Motor neuron (in vitro differentiated cells): Measurements from ENCODE around the gene RNASEH1. TPM values are rescaled to one million over a fixed set of nuclear protein-coding genes. Genes with fewer than 3 reads are reported as not detected.

ENCODE experiments used
- ATAC-seq, 8 experiments: fragments of 200-7000 bp; cut with Tn5 transposase; replicated peaks in 6 of 8; 2 replicates each; pipeline ENCODE4 v1.8.0; 2021; ENCODE audit warnings: mild to moderate bottlenecking in 8 of 8, moderate library complexity in 8 of 8
- H3K27ac ChIP-seq, 2 donors: fragments of 250-450 bp; sonication (Bioruptor Pico); 2 replicates each; pipeline ENCODE4 v1.9.0; 2021; ENCODE audit warnings: antibody characterized with exemption in 2 of 2, mild to moderate bottlenecking in 2 of 2, moderate library complexity in 1 of 2
- H3K4me1 ChIP-seq, 2 donors: fragments of 250-450 bp; sonication (Bioruptor Pico); replicated peaks in 1 of 2; 2 replicates each; pipeline ENCODE4 v1.6.1; 2021; ENCODE audit warnings: antibody characterized with exemption in 2 of 2, mild to moderate bottlenecking in 2 of 2, moderate library complexity in 1 of 2
- H3K4me3 ChIP-seq, 5 donors: fragments of 250-450 bp; sonication (Bioruptor Pico); 2 replicates each; pipeline ENCODE4 v1.9.0; 2021; ENCODE audit warnings: antibody characterized with exemption in 5 of 5, mild to moderate bottlenecking in 5 of 5, moderate library complexity in 4 of 5
- WGBS, 10 experiments: fragments of 450-650 bp; shearing (Covaris generic); methylation state at CpG; one replicate each; pipeline ENCODE4 v1.0.0; 2022; 5-methylcytosine and 5-hydroxymethylcytosine counted together
- in situ Hi-C, 9 experiments: fragments of 400-800 bp; cut with MboI; loops; one replicate each; pipeline ENCODE4 v1.15.0; 2021; ENCODE audit warnings: low sequenced_read_pairs in 9 of 9, low pct_unique_long_range_greater_than_20kb in 2 of 9; ENCODE audit not compliant: unreplicated experiment in 9 of 9
- total RNA-seq, 8 experiments: library from RNA; unstranded; fragments of 300-600 nt; gene quantifications; 2 replicates each; pipeline versions ENCODE4 v1.2.3 to v1.2.4, GENCODE V29; 2022

RNASEH1 gene
- total RNA-seq, result 10 to 100 TPM; 16.0 to 47.2 (median 24.6) TPM

GRCh38 chr2:3558205-3559014, at the start of gene RNASEH1:
Gene RNASEH1 (minus strand): TSS chr2:3558333. CDS start chr2:3558260, 73 bp downstream.
- Histone ChIP-seq H3K4me1 (peaks cover 5 to 10% of the 10 kb centered on the region in 2 donors), H3K4me3 (peak within 1 kb of the TSS; percentile 68 to 98 (median 96)), H3K27ac (peak within 1 kb of the TSS; percentile 85 to 93)
- peak; percentile 89 to 99 (median 98) for ATAC-seq
- WGBS, 10 experiments, result 0 to 6% (median 3%) methylated on average over 3 to 12 of the region's 67 CpGs; no CpG with 5 or more reads in 7 of the 10 experiments
- in situ Hi-C loops, result no loop called here

DNA sequence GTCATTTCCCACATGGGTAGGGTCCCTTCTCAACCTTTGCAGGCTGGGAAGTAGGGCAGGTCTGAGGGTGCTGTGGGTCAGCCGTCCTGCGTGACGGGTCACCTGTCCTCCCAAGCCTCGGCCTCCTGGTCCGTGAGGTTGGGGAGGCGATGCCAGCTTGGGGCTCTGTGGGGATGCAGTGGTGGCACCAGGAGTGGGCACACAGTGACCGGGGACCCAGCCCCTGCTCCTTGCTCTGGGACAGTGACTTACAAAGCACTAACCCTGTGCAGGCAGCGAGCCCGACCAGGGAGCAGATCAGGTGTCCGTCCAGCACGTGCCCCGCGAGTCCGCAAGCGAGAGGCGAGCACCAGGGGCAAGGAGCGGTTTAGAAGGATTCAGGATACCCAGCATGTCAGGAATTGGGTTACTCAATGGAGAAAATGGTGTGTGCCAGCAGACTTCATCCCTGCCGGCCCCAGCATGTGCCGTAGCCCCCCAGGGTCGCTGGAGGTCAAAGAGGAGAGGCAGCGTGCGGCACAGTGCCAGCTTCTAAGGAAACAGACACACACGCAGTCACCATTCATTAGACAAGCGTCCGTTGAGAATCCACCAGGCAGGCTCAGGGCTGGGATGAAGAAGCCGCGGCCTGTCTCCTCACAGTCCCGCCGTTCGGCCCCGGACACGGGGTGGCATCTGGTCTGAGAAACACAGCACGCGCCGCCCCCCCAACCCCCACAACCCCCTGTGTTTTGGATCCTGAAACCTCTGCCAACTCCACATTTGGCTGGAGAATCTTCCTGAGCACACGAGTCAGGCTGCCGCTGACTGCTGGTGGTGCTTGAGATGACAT, 48.5 kb upstream of the RNASEH1 start:
- ATAC-seq, result no peak
- in situ Hi-C loops, result no loop called here
- 60 to 88% (median 83%) methylated on average over 1 to 5 of the region's 37 CpGs; no CpG with 5 or more reads in 7 of the 10 experiments for WGBS, 10 experiments
- Histone ChIP-seq H3K4me1 (peaks cover 17 to 34% of the 10 kb centered on the region in 2 donors), H3K4me3 (no peak overlapping the region), H3K27ac (peak overlapping the region in 1 of 2 donors; percentile 67)

DNA sequence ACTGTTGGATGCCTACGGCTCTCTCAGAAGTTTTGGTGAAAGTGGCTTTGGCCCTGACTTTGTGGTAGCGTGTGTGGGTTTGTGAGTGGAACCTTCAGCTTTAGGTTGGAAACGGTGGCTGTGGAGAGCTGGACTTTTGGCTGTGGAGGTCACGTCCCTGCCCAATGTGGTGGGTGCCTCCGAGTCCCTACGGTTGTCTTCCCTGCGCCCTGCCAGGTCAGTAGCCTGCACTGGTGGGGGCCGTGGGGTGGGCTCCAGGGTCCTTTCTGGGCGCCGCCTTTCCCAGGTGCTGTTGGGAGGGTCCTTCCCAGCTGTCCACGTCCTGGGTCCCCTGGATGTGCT, 47.9 kb upstream of the RNASEH1 start:
- peak in 3 of 8 experiments; percentile 2 to 9 (median 2) for ATAC-seq
- 73 to 100% (median 83%) methylated on average over 1 to 6 of the region's 11 CpGs; no CpG with 5 or more reads in 4 of the 10 experiments for WGBS, 10 experiments
- Histone ChIP-seq H3K27ac (peak overlapping the region in 1 of 2 donors; percentile 67), H3K4me1 (peaks cover 11 to 28% of the 10 kb centered on the region in 2 donors), H3K4me3 (no peak overlapping the region)
- in situ Hi-C loops, result no loop called here

- Histone ChIP-seq H3K4me1 (peaks cover 8 to 20% of the 10 kb centered on the region in 2 donors), H3K4me3 (peak overlapping the region in 1 of 5 donors; percentile 23), H3K27ac (peak overlapping the region in 1 of 2 donors; percentile 70)
- 43 to 100% (median 75%) methylated on average over 1 to 8 of the region's 44 CpGs; no CpG with 5 or more reads in 2 of the 10 experiments for WGBS, 10 experiments
- peak in 6 of 8 experiments; percentile 31 to 84 (median 78) for ATAC-seq
- in situ Hi-C loops, result no loop called here
Measured at GRCh38 chr2:3604991-3605961, 47.1 kb upstream of the RNASEH1 start.

DNA sequence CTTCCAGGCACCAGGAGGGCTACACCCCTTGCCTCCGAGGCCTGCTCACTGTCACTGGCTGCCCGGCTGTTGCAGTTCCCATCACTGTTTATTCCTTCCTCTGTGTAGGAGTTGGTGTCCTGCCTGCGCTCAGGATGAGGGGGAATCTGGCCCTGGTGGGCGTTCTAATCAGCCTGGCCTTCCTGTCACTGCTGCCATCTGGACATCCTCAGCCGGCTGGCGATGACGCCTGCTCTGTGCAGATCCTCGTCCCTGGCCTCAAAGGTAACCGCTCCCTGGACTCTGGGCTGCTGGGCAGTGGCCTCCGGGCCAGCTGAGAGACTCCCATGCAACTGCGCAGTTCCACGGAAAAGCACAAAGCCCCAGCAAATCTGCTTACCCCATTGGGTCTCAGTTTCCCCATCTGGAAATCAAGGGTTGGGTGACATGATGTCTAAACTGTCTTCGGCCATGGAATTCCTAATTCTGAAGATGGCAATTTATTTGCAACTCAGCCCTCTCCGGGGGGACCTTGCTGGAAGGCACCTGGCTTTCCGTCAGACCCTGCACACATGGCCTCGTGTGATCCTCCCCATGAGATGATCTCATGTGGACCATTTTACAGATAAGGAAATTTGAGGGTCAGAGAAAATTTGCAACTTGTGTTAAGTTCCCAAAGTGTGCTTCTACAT, 46.2 kb upstream of the RNASEH1 start:
- WGBS, 10 experiments, result 50 to 100% (median 89%) methylated on average over 1 to 12 of the region's 16 CpGs; no CpG with 5 or more reads in 3 of the 10 experiments
- Histone ChIP-seq H3K27ac (peak overlapping the region in 1 of 2 donors; percentile 70), H3K4me3 (no peak overlapping the region), H3K4me1 (peaks cover 8 to 20% of the 10 kb centered on the region in 2 donors)
- in situ Hi-C loops, result no loop called here
- ATAC-seq, result no peak

- 87 to 100% (median 97%) methylated on average over 1 to 10 of the region's 19 CpGs; no CpG with 5 or more reads in 6 of the 10 experiments for WGBS, 10 experiments
Measured at GRCh38 chr2:3603536-3604206, 45.5 kb upstream of the RNASEH1 start.

GRCh38 chr2:3602553-3603339, 44.6 kb upstream of the RNASEH1 start:
- in situ Hi-C loops, result no loop called here
- Histone ChIP-seq H3K4me1 (peaks cover 8 to 20% of the 10 kb centered on the region in 2 donors), H3K27ac (no peak overlapping the region), H3K4me3 (no peak overlapping the region)
- 8 to 83% (median 70%) methylated on average over 2 to 10 of the region's 25 CpGs; no CpG with 5 or more reads in 1 of the 10 experiments for WGBS, 10 experiments
- no peak for ATAC-seq

More at GRCh38 chr2:3603536-3604206, 45.5 kb upstream of the RNASEH1 start:
- Histone ChIP-seq H3K4me3 (no peak overlapping the region), H3K27ac (no peak overlapping the region), H3K4me1 (peaks cover 8 to 20% of the 10 kb centered on the region in 2 donors)
- in situ Hi-C loops, result no loop called here
- ATAC-seq, result no peak

- H3K4me3 ChIP-seq, result no peak overlapping the region
- in situ Hi-C loops, result no loop called here
- H3K4me1 ChIP-seq, result peaks cover 8 to 18% of the 10 kb centered on the region in 2 donors
- no peak overlapping the region for H3K27ac ChIP-seq
- WGBS, 10 experiments, result 64 to 94% (median 80%) methylated on average over 3 to 4 of the region's 22 CpGs; no CpG with 5 or more reads in 5 of the 10 experiments
- ATAC-seq, result no peak
Measured at GRCh38 chr2:3601561-3602271, 43.6 kb upstream of the RNASEH1 start.

- in situ Hi-C loops, result no loop called here
- ATAC-seq, result no peak
- 14 to 100% (median 82%) methylated on average over 1 to 7 of the region's 11 CpGs; no CpG with 5 or more reads in 3 of the 10 experiments for WGBS, 10 experiments
Measured at GRCh38 chr2:3600256-3600855, 42.2 kb upstream of the RNASEH1 start.

More at GRCh38 chr2:3600256-3600855, 42.2 kb upstream of the RNASEH1 start:
- Histone ChIP-seq H3K4me1 (peaks cover 0 to 5% of the 10 kb centered on the region in 2 donors), H3K4me3 (no peak overlapping the region), H3K27ac (no peak overlapping the region)
